HAP-1 (cell line): ENCODE data around the gene GNAT3.

Experiments
- DNase-seq, 2 experiments: peaks; one replicate each; pipeline ENCODE4 v3.0.0-alpha.2; 2016 to 2020; ENCODE audit warnings: low spot score in 2 of 2
- H3K27me3 ChIP-seq: fragments of 250-450 bp; sonication (Bioruptor Pico); 2 replicates; pipeline ENCODE4 v1.5.1; 2020; ENCODE audit warnings: low read depth, mild to moderate bottlenecking, moderate library complexity
- H3K36me3 ChIP-seq: fragments of 250-450 bp; sonication (Bioruptor Pico); replicated peaks from 2 replicates; pipeline ENCODE4 v1.5.1; 2020; ENCODE audit warnings: mild to moderate bottlenecking
- H3K4me1 ChIP-seq: fragments of 250-450 bp; sonication (Bioruptor Pico); 2 replicates; pipeline ENCODE4 v1.5.1; 2020; ENCODE audit warnings: mild to moderate bottlenecking
- H3K4me3 ChIP-seq: fragments of 250-450 bp; sonication (Bioruptor Pico); 2 replicates; pipeline ENCODE4 v1.5.1; 2020; ENCODE audit warnings: mild to moderate bottlenecking, moderate library complexity
- H3K9me3 ChIP-seq: fragments of 250-450 bp; sonication (Bioruptor Pico); 2 replicates; pipeline ENCODE4 v1.5.1; 2020; ENCODE audit warnings: mild to moderate bottlenecking, moderate library complexity
- in situ Hi-C: fragments of 300-500 bp; cut with MboI; formaldehyde crosslinking; loops from 3 replicates; pipeline ENCODE4 v1.14.3; 2020; ENCODE audit warnings: low sequenced_read_pairs, inconsistent platforms, mixed read lengths

The GNAT3 gene

DNA sequence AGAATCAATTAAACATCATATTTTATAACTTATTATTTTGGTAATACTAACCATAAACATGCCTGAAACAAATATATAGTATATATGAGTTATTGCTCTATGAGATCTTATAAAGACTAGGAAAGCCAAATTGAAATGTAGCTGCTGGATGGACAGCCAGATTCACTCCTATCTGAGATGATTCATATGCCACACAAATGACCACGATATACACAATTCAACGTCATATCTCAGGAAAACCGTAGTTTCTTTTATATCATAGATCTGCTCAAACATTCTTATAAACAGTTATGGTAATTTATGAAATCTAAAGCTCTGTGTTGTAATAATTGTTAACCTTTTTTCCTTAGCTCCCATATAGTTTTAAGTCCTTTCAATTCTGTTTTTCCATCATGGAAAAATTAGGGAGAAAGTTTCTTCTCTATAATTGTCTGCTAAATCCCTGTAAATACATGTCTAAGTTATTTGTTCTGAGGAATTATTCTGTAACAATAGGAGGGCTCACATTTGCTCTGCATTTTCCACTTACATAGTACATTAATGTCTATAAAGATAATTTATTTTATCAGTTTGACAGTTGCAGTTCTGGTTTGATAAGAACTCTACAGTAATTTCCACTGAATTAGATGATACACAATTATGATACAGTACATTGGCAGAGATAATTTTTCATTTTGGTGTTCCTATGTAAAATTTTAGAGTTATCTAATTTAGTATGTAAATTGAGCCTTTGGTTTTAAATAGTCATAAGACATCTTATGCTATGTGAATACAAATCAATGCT is 42.7 kb downstream of the GNAT3 start:
- in situ Hi-C loops = no loop called here
- H3K27me3 ChIP-seq = no peaks in the 10 kb centered on the region
- DNase-seq = no peak
- H3K36me3 ChIP-seq = no peaks in the 10 kb centered on the region
- H3K4me1 ChIP-seq = peaks cover 8% of the 10 kb centered on the region
- no peaks in the 10 kb centered on the region for H3K9me3 ChIP-seq
- no peak overlapping the region for H3K4me3 ChIP-seq

DNA sequence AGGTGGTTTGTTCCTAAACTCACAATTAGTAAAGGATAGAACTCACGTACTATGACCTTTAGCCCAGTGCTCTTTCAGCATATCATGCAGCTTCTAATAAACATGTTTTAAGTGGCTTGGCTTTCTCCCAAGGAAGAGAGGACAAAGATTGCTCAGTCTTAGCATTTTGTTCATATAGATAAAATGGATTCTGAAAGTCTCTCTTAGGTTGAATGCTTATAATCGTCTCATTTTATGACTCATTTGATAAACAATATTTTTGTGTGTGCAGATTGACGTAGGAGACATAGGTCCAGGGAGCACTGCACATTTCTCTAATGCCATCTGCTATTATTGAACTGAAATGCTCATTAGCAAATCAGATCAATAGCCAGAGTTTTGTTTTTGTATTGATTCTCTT is 44.8 kb downstream of the GNAT3 start:
- Histone ChIP-seq H3K36me3 (no peaks in the 10 kb centered on the region), H3K4me1 (peaks cover 8% of the 10 kb centered on the region), H3K4me3 (no peak overlapping the region), H3K27me3 (no peaks in the 10 kb centered on the region), H3K9me3 (no peaks in the 10 kb centered on the region)
- no peak for DNase-seq
- in situ Hi-C loops = no loop called here

GRCh38 chr7:80466636-80467035 is 45.2 kb downstream of the GNAT3 start:
- no peak overlapping the region for H3K4me3 ChIP-seq
- no peaks in the 10 kb centered on the region for H3K36me3 ChIP-seq
- no peaks in the 10 kb centered on the region for H3K9me3 ChIP-seq
- in situ Hi-C loops = no loop called here
- peaks cover 8% of the 10 kb centered on the region for H3K4me1 ChIP-seq
- H3K27me3 ChIP-seq = no peaks in the 10 kb centered on the region
- no peak for DNase-seq

- no peaks in the 10 kb centered on the region for H3K36me3 ChIP-seq
These were observed 47.7 kb downstream of the GNAT3 start for GRCh38 chr7:80464211-80464610.

GRCh38 chr7:80463272-80463920 is 48.5 kb downstream of the GNAT3 start:
- Histone ChIP-seq H3K4me1 (peaks cover 8% of the 10 kb centered on the region), H3K9me3 (no peaks in the 10 kb centered on the region), H3K27me3 (no peaks in the 10 kb centered on the region), H3K4me3 (no peak overlapping the region), H3K36me3 (no peaks in the 10 kb centered on the region)
- in situ Hi-C loops = no loop called here
- no peak for DNase-seq

More at GRCh38 chr7:80464211-80464610, 47.7 kb downstream of the GNAT3 start:
- Histone ChIP-seq H3K27me3 (no peaks in the 10 kb centered on the region), H3K4me1 (peaks cover 8% of the 10 kb centered on the region), H3K4me3 (no peak overlapping the region), H3K9me3 (no peaks in the 10 kb centered on the region)
- DNase-seq = no peak
- in situ Hi-C loops = no loop called here

GRCh38 chr7:80460857-80461256 is 51.0 kb downstream of the GNAT3 start:
- no peaks in the 10 kb centered on the region for H3K36me3 ChIP-seq
- no peaks in the 10 kb centered on the region for H3K27me3 ChIP-seq
- DNase-seq = no peak
- no peaks in the 10 kb centered on the region for H3K9me3 ChIP-seq
- no peak overlapping the region for H3K4me3 ChIP-seq
- H3K4me1 ChIP-seq = no peaks in the 10 kb centered on the region
- in situ Hi-C loops = no loop called here

DNA sequence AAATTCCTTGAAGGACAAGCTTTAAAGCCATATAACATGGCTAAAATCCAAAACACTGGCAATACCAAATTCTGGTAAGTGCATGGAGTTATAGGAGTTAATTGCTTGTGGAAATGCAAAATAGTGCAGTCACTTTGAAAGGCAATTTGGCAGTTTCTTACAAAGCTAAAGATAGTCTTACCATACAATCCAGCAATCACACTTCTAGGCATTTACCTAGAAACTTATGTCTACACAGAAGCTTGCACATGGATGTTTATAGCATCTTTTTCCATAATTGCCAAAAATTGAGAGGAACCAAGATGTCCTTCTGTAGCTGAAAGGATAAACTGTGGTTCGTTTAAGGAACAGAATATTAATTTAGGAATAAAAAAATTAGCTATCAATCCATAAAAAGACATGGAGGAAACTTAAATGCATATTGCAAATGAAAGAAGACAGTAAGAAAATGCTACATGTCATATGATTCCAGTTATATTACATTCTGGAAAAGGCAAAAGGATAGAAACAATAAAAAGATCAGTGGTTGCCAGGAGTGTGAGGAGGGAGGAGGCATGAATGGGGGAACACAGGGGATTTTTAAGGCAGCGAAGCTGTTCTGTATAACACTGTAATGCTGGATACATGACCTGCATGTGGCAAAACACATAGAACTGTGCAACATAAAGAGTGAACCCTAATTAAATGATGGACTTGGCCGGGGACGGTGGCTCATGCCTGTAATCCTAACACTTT is 51.9 kb downstream of the GNAT3 start:
- in situ Hi-C loops = no loop called here
- H3K36me3 ChIP-seq = no peaks in the 10 kb centered on the region
- no peaks in the 10 kb centered on the region for H3K4me1 ChIP-seq
- no peak overlapping the region for H3K4me3 ChIP-seq
- H3K9me3 ChIP-seq = no peaks in the 10 kb centered on the region
- no peak for DNase-seq
- no peaks in the 10 kb centered on the region for H3K27me3 ChIP-seq

- in situ Hi-C loops = no loop called here
- Histone ChIP-seq H3K4me1 (no peaks in the 10 kb centered on the region), H3K4me3 (no peak overlapping the region), H3K27me3 (no peaks in the 10 kb centered on the region), H3K9me3 (no peaks in the 10 kb centered on the region), H3K36me3 (no peaks in the 10 kb centered on the region)
- DNase-seq = no peak
These were observed 52.8 kb downstream of the GNAT3 start for GRCh38 chr7:80458822-80459725.

DNA sequence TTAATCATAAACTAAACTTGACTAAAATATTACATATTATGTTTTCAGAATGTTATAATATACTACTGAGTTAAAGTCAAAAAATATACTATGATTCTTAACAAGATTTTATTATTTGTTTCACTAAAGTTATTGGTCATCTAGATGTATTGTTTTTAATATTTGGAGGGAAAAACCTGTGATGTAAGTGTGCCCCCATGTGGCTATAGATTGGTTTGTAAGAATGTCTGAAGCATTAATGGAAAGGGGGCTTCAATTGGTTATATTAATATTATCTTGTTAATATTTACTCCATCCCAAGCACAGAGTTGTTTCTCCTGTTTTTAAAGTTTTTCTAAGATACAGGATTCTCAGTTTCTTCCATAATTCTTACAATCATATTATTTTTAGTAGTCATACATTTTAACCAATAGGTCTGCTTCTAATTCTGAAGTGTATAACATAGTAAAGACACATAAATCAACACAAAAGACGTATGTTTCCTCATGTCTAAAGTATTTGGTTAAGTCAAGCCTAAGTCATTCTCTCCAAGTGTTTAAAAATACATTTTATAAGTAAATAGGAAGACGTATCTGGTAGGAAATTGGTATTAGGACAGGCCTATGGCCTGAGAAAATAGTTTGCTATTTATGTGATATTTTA is 58.0 kb downstream of the GNAT3 start:
- peaks cover 3% of the 10 kb centered on the region; the same call in 1 of the 2 replicates for H3K4me1 ChIP-seq
- H3K4me3 ChIP-seq = no peak overlapping the region
- H3K9me3 ChIP-seq = no peaks in the 10 kb centered on the region
- in situ Hi-C loops = no loop called here
- H3K27me3 ChIP-seq = no peaks in the 10 kb centered on the region
- peak in 1 of 2 experiments; percentile 44 for DNase-seq
- no peaks in the 10 kb centered on the region for H3K36me3 ChIP-seq

DNA sequence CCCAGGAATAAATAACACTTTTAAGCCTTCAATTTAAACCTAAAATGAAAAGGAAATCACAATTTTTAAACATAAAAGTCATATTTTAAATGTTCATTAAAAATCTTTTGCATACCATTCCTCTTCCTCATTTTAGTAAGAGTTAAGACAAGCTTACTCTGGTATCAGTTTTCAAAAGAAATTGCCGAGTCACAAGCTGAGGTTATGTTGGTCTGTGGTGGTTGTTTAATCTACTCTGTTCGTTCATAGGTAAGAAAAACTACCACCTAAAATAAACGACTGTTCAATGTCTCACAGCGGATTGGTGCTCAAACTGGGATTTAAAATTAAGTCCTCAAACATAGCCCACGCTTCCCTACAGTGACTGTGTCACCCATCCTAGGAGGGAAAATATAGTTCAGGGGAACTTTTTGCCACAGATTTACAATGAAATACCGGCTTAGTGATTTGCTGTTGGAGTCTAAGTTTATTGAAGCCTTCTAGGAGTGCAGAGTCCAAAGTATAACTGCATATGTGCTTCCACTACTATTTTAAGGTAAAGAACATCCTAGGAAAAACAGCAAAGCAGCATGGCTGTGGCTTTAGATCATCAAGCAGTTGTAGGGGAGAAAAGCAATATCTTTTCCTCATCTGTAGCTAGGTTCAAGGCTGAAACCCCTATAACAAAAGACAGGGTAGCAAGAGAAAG is 61.1 kb downstream of the GNAT3 start:
- Histone ChIP-seq H3K27me3 (no peaks in the 10 kb centered on the region), H3K9me3 (no peaks in the 10 kb centered on the region), H3K4me3 (no peak overlapping the region), H3K4me1 (peaks cover 5% of the 10 kb centered on the region), H3K36me3 (no peaks in the 10 kb centered on the region)
- peak in 1 of 2 experiments; percentile 24 for DNase-seq
- in situ Hi-C loops = no loop called here

DNA sequence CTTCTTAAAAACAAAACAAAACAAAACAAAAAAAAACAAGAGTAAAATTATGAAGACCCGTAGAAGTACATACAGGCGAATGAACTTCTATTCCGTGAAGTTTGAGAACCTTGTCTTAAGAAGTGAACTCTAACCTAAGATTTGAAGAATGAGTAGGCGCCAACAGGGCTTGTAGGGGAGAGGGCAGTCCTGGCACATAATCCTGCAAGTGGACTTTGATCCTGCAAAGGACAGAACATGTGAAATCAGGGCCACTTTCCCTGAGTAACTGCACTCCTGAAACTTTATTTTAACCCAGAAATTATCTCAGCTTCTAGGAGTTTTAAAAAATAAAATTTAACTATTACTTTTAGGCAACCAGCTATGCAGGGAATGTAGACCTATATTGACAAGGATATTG is 62.0 kb downstream of the GNAT3 start:
- in situ Hi-C loops = loop anchor here (25.0 kb wide), 2 partner anchors 212 to 1012 kb away; no protein-coding TSS in a partner anchor
- DNase-seq = no peak

DNA sequence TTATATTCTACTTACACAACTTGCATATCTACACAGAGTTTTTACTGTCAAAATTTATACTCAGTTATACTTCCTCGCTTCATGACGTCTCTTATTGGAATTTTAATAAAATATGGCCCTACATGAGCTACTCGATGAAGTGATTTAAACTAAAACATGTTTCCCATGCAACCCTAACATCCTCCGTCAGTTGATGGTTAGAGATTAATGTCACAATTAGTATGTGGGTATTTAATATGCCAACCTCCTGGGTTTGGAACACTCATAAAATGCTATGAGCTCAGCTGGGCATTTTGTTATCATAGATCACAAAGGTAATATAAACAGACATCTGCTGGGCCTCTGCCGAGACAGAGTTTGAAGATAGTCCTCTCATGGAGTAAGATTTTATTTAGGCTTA is 66.5 kb downstream of the GNAT3 start:
- Histone ChIP-seq H3K36me3 (no peaks in the 10 kb centered on the region), H3K4me3 (no peak overlapping the region), H3K4me1 (peaks cover 13% of the 10 kb centered on the region), H3K9me3 (no peaks in the 10 kb centered on the region), H3K27me3 (no peaks in the 10 kb centered on the region)
- DNase-seq = no peak
- in situ Hi-C loops = loop anchor here (25.0 kb wide), 2 partner anchors 217 to 1017 kb away; no protein-coding TSS in a partner anchor

More for the DNA sequence above, 62.0 kb downstream of the GNAT3 start:
- Histone ChIP-seq H3K36me3 (no peaks in the 10 kb centered on the region), H3K9me3 (no peaks in the 10 kb centered on the region), H3K4me3 (no peak overlapping the region), H3K4me1 (peaks cover 12% of the 10 kb centered on the region), H3K27me3 (no peaks in the 10 kb centered on the region)
